H9 (cell line): ENCODE data around the gene TMEM115. TPM values are rescaled to one million over a fixed set of nuclear protein-coding genes. Genes with fewer than 3 reads are reported as not detected.

Experiments
- DNase-seq: peaks from one replicate; pipeline ENCODE4 v3.0.0-alpha.2; 2017
- H2AFZ ChIP-seq: one replicate; pipeline ENCODE4 v1.6.1; 2013; ENCODE audit warnings: mild to moderate bottlenecking, low read length, control low read depth, moderate library complexity
- H2AK5ac ChIP-seq: 2 replicates; pipeline ENCODE4 v1.6.1; 2013; ENCODE audit warnings: low read length, control low read depth, mixed read lengths; ENCODE audit not compliant: insufficient read length
- H2BK120ac ChIP-seq: one replicate; pipeline ENCODE4 v1.6.1; 2013; ENCODE audit warnings: low read depth, mild to moderate bottlenecking, low read length, control low read depth, inconsistent platforms; ENCODE audit not compliant: poor library complexity, severe bottlenecking
- H2BK12ac ChIP-seq: 2 replicates; pipeline ENCODE4 v1.6.1; 2013; ENCODE audit warnings: low read length, control low read depth, mixed read lengths, low read depth; ENCODE audit not compliant: insufficient read length
- H2BK15ac ChIP-seq: 2 replicates; pipeline ENCODE4 v1.6.1; 2013; ENCODE audit warnings: low read depth, low read length, control low read depth
- H2BK20ac ChIP-seq: one replicate; pipeline ENCODE4 v1.6.1; 2013; ENCODE audit warnings: low read depth, mild to moderate bottlenecking, low read length, control low read depth, inconsistent platforms; ENCODE audit not compliant: poor library complexity, severe bottlenecking
- H2BK5ac ChIP-seq: 2 replicates; pipeline ENCODE4 v1.6.1; 2013; ENCODE audit warnings: low read length, control low read depth, mixed read lengths; ENCODE audit not compliant: insufficient read length
- H3K14ac ChIP-seq: 2 replicates; pipeline ENCODE4 v1.6.1; 2013; ENCODE audit warnings: low read length, control low read depth; ENCODE audit not compliant: insufficient read depth
- H3K18ac ChIP-seq: 2 replicates; pipeline ENCODE4 v1.6.1; 2013; ENCODE audit warnings: low read depth, mild to moderate bottlenecking, mixed read lengths, low read length, control low read depth; ENCODE audit not compliant: insufficient read length
- H3K23ac ChIP-seq: 2 replicates; pipeline ENCODE4 v1.6.1; 2013; ENCODE audit warnings: low read length, control low read depth, mixed read lengths, low read depth; ENCODE audit not compliant: insufficient read length
- H3K23me2 ChIP-seq: 2 replicates; pipeline ENCODE4 v1.6.1; 2013; ENCODE audit warnings: low read depth, mild to moderate bottlenecking, mixed read lengths, low read length, control low read depth; ENCODE audit not compliant: insufficient read length, poor library complexity, severe bottlenecking
- H3K27ac ChIP-seq: 2 replicates; pipeline ENCODE4 v1.5.1; 2013; ENCODE audit warnings: low read length, control low read depth, mixed read lengths, low read depth; ENCODE audit not compliant: insufficient read length
- H3K27me3 ChIP-seq: 2 replicates; pipeline ENCODE4 v1.6.1; 2013; ENCODE audit warnings: low read length, control low read depth, inconsistent platforms; ENCODE audit not compliant: insufficient read depth
- H3K4ac ChIP-seq: 2 replicates; pipeline ENCODE4 v1.6.1; 2013; ENCODE audit warnings: low read depth, mild to moderate bottlenecking, control low read depth, inconsistent platforms, low read length, moderate library complexity
- H3K4me1 ChIP-seq: 2 replicates; pipeline ENCODE4 v1.6.1; 2013; ENCODE audit warnings: low read length, control low read depth, inconsistent platforms; ENCODE audit not compliant: insufficient read depth
- H3K4me2 ChIP-seq: 2 replicates; pipeline ENCODE4 v1.6.1; 2013; ENCODE audit warnings: low read length, control low read depth, mixed read lengths; ENCODE audit not compliant: insufficient read length, insufficient read depth
- H3K56ac ChIP-seq: 2 replicates; pipeline ENCODE4 v1.6.1; 2013; ENCODE audit warnings: low read depth, mild to moderate bottlenecking, mixed read lengths, low read length, control low read depth; ENCODE audit not compliant: insufficient read length
- H3K79me1 ChIP-seq: 2 replicates; pipeline ENCODE4 v1.6.1; 2013; ENCODE audit warnings: low read depth, mild to moderate bottlenecking, moderate library complexity, low read length, control low read depth, inconsistent platforms; ENCODE audit not compliant: insufficient read depth, poor library complexity, severe bottlenecking
- H3K79me2 ChIP-seq: 2 replicates; pipeline ENCODE4 v1.6.1; 2013; ENCODE audit warnings: low read length, control low read depth, inconsistent platforms; ENCODE audit not compliant: insufficient read depth
- H3K9ac ChIP-seq: 2 replicates; pipeline ENCODE4 v1.6.1; 2013; ENCODE audit warnings: low read length, control low read depth, mixed read lengths; ENCODE audit not compliant: insufficient read length; ENCODE audit errors: extremely low read depth
- H3K9me3 ChIP-seq: one replicate; pipeline ENCODE4 v1.6.1; 2013; ENCODE audit warnings: low read depth, low read length, inconsistent platforms; ENCODE audit not compliant: control insufficient read depth
- H3T11ph ChIP-seq: one replicate; pipeline ENCODE4 v1.6.1; 2013; ENCODE audit warnings: mild to moderate bottlenecking, low read length, control low read depth, inconsistent platforms
- H4K20me1 ChIP-seq: one replicate; pipeline ENCODE4 v1.6.1; 2013; ENCODE audit not compliant: control insufficient read depth, insufficient read length, insufficient read depth
- H4K5ac ChIP-seq: 2 replicates; pipeline ENCODE4 v1.6.1; 2013; ENCODE audit warnings: low read depth, mild to moderate bottlenecking, mixed read lengths, low read length, control low read depth; ENCODE audit not compliant: insufficient read length
- H4K8ac ChIP-seq: replicated peaks from 2 replicates; pipeline ENCODE4 v1.6.1; 2013; ENCODE audit warnings: low read length, control low read depth, mixed read lengths, low read depth; ENCODE audit not compliant: insufficient read length
- H4K91ac ChIP-seq: 2 replicates; pipeline ENCODE4 v1.6.1; 2013; ENCODE audit warnings: low read depth, mild to moderate bottlenecking, moderate library complexity, mixed read lengths, low read length, control low read depth; ENCODE audit not compliant: insufficient read length
- H3K27ac Mint-ChIP-seq, 3 experiments: 2 replicates in 2 of 3; 3 replicates in 1 of 3; pipeline ENCODE4 v1.8.0; 2020 to 2021; ENCODE audit warnings: mixed read lengths in 3 of 3, mild to moderate bottlenecking in 1 of 3, moderate library complexity in 1 of 3
- H3K27me3 Mint-ChIP-seq: 2 replicates; pipeline ENCODE4 v1.8.0; 2021; ENCODE audit warnings: low read depth, mild to moderate bottlenecking, moderate library complexity, mixed read lengths
- H3K36me3 Mint-ChIP-seq, 3 experiments: 2 replicates in 2 of 3; 3 replicates in 1 of 3; pipeline ENCODE4 v1.8.0; 2020 to 2021; ENCODE audit warnings: low read depth in 3 of 3, mixed read lengths in 3 of 3; ENCODE audit not compliant: insufficient read depth in 1 of 3
- H3K4me1 Mint-ChIP-seq, 2 experiments: 2 replicates each; pipeline ENCODE4 v1.8.0; 2020; ENCODE audit warnings: mixed read lengths in 2 of 2
- H3K4me3 Mint-ChIP-seq, 2 experiments: 2 replicates in 1 of 2; 3 replicates in 1 of 2; pipeline ENCODE4 v1.8.0; 2020 to 2021; ENCODE audit warnings: mild to moderate bottlenecking in 2 of 2, mixed read lengths in 2 of 2, moderate library complexity in 1 of 2
- H3K9me3 Mint-ChIP-seq, 2 experiments: 2 replicates in 1 of 2; 3 replicates in 1 of 2; pipeline ENCODE4 v1.8.0; 2020; ENCODE audit warnings: mild to moderate bottlenecking in 2 of 2, mixed read lengths in 2 of 2, moderate library complexity in 1 of 2
- WGBS: extraction: QIAGEN DNeasy Blood & Tissue Kit; methylation state at CpG from one replicate; pipeline ENCODE4 v1.1.7; 2013; ENCODE audit warnings: missing lambda C conversion rate, low lambda C conversion rate, mixed read lengths; ENCODE audit not compliant: insufficient read length; ENCODE audit errors: extremely low coverage; 5-methylcytosine and 5-hydroxymethylcytosine counted together
- total RNA-seq: library from RNA; stranded (reverse); gene quantifications from 2 replicates; pipeline ENCODE4 v1.2.1, GENCODE V29; 2021
- TF ChIP-seq, protein P1 (sequence below): fragments of 200-600 bp; sonication (generic); conservative IDR thresholded peaks from 3 replicates; pipeline ENCODE4 v1.8.0; 2021; ENCODE audit warnings: antibody characterized with exemption, mild to moderate bottlenecking

TMEM115 gene
- total RNA-seq, 1 experiment from 2014 or later = 32.3 TPM

DNA sequence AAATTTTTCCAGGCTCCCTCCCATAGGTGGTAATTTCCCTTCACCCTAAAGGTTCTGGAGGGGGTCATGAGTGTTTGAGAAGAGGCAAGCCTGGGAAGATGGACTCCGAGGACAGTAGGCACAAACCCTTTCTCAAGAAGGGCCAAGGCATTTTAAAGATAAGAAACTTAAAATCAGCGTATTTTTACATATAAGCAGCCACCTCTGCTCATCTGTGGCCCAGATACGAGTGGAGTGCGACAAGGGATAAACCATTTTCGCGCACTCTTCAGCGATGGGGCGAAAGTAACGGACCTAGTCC is 19.2 kb downstream of the TMEM115 start:
- Histone ChIP-seq H3K9me3 (no peaks in the 10 kb centered on the region), H3K4me2 (peak overlapping the region; percentile 61), H3K4ac (no peak overlapping the region), H2BK120ac (no peak overlapping the region), H3K79me1 (no peaks in the 10 kb centered on the region), H3K79me2 (peaks cover 5% of the 10 kb centered on the region; the same call in 1 of the 2 replicates), H2BK12ac (no peak overlapping the region), H2BK5ac (no peak overlapping the region), H2AK5ac (no peak overlapping the region), H2BK15ac (no peak overlapping the region), H4K20me1 (no peaks in the 10 kb centered on the region), H4K5ac (no peak overlapping the region), H2BK20ac (no peak overlapping the region), H4K8ac (no peak overlapping the region), H3K14ac (no peak overlapping the region), H2AFZ (no peak overlapping the region), H4K91ac (no peak overlapping the region), H3K9ac (no peak overlapping the region), H3K18ac (no peak overlapping the region), H3K27ac (no peak overlapping the region), H3K56ac (no peak overlapping the region), H3T11ph (no peak overlapping the region), H3K27me3 (peaks cover 18% of the 10 kb centered on the region; the same call in 1 of the 2 replicates), H3K23ac (no peak overlapping the region), H3K23me2 (peaks cover 24% of the 10 kb centered on the region), H3K4me1 (no peaks in the 10 kb centered on the region; the same call in 1 of the 2 replicates)
- Mint-ChIP-seq H3K4me3 (peak overlapping the region; percentile 33 to 63; a peak in 4 of 5 replicates), H3K4me1 (peaks cover 24 to 36% of the 10 kb centered on the region in 2 experiments), H3K27ac (no peak overlapping the region), H3K9me3 (no peaks in the 10 kb centered on the region; a peak in 1 of 5 replicates), H3K27me3 (peaks cover 64% of the 10 kb centered on the region), H3K36me3 (peaks cover 0 to 2% (median 0%) of the 10 kb centered on the region in 3 experiments; a peak in 4 of 7 replicates)
- no peak for DNase-seq
- WGBS = no CpG with 5 or more reads among the region's 9 CpGs
- TF ChIP-seq, protein P1, sequence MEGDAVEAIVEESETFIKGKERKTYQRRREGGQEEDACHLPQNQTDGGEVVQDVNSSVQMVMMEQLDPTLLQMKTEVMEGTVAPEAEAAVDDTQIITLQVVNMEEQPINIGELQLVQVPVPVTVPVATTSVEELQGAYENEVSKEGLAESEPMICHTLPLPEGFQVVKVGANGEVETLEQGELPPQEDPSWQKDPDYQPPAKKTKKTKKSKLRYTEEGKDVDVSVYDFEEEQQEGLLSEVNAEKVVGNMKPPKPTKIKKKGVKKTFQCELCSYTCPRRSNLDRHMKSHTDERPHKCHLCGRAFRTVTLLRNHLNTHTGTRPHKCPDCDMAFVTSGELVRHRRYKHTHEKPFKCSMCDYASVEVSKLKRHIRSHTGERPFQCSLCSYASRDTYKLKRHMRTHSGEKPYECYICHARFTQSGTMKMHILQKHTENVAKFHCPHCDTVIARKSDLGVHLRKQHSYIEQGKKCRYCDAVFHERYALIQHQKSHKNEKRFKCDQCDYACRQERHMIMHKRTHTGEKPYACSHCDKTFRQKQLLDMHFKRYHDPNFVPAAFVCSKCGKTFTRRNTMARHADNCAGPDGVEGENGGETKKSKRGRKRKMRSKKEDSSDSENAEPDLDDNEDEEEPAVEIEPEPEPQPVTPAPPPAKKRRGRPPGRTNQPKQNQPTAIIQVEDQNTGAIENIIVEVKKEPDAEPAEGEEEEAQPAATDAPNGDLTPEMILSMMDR = no peak
